ENCODE measurements around the gene MEF2D. TPM values are rescaled to one million over a fixed set of nuclear protein-coding genes. Genes with fewer than 3 reads are reported as not detected.

Gene MEF2D
- total RNA-seq, 1 experiment from 2014 or later: 18.7 TPM

- H2AK5ac ChIP-seq (ENCODE audit: insufficient read length, low read length): no peak overlapping the region
- no peak overlapping the region for H3K4ac ChIP-seq (ENCODE audit: low read depth, low read length)
- H3K18ac ChIP-seq (ENCODE audit: insufficient read length, low read depth, low read length): no peak overlapping the region
- H2BK20ac ChIP-seq (ENCODE audit: low read depth, low read length, poor library complexity, severe bottlenecking): no peak overlapping the region
- no CpG with 5 or more reads among the region's 6 CpGs for WGBS (ENCODE audit: extremely low coverage, insufficient read length, low lambda C conversion rate)
- Mint-ChIP-seq H3K27ac (no peak overlapping the region), H3K4me3 (no peak overlapping the region), H3K9me3 (no peaks in the 10 kb centered on the region; a peak in 1 of 5 replicates), H3K36me3 (ENCODE audit: insufficient read depth in 1 of 3, low read depth in 3 of 3) (no peaks in the 10 kb centered on the region), H3K27me3 (ENCODE audit: low read depth) (peaks cover 62% of the 10 kb centered on the region), H3K4me1 (peaks cover 23 to 32% of the 10 kb centered on the region in 2 experiments)
- H2BK12ac ChIP-seq (ENCODE audit: insufficient read length, low read depth, low read length): no peak overlapping the region
- H2AFZ ChIP-seq (ENCODE audit: low read length): no peak overlapping the region
- H3K27me3 ChIP-seq (ENCODE audit: insufficient read depth, low read length): peaks cover 49% of the 10 kb centered on the region
- no peak overlapping the region for H3K23ac ChIP-seq (ENCODE audit: insufficient read length, low read depth, low read length)
- H2BK5ac ChIP-seq (ENCODE audit: insufficient read length, low read length): no peak overlapping the region
- H2BK120ac ChIP-seq (ENCODE audit: low read depth, low read length, poor library complexity, severe bottlenecking): no peak overlapping the region
- H3K9me3 ChIP-seq (ENCODE audit: control insufficient read depth, low read depth, low read length): no peaks in the 10 kb centered on the region
- no peak overlapping the region for H4K5ac ChIP-seq (ENCODE audit: insufficient read length, low read depth, low read length)
- no peaks in the 10 kb centered on the region for H3K23me2 ChIP-seq (ENCODE audit: insufficient read length, low read depth, low read length, poor library complexity, severe bottlenecking)
- no peak overlapping the region for H3T11ph ChIP-seq (ENCODE audit: low read length)
- H4K8ac ChIP-seq (replicated peaks; ENCODE audit: insufficient read length, low read depth, low read length): no peak overlapping the region
- H4K20me1 ChIP-seq (ENCODE audit: control insufficient read depth, insufficient read depth, insufficient read length): no peaks in the 10 kb centered on the region
- no peak overlapping the region for H3K4me2 ChIP-seq (ENCODE audit: insufficient read depth, insufficient read length, low read length)
- H3K9ac ChIP-seq (ENCODE audit: extremely low read depth, insufficient read length, low read length): no peak overlapping the region
- no peak for TF ChIP-seq CTCF (conservative IDR thresholded peaks at IDR 0.05)
- no peaks in the 10 kb centered on the region for H3K79me2 ChIP-seq (ENCODE audit: insufficient read depth, low read length)
- H3K4me1 ChIP-seq (ENCODE audit: insufficient read depth, low read length): no peaks in the 10 kb centered on the region; the same call in 1 of the 2 replicates
- no peak overlapping the region for H3K56ac ChIP-seq (ENCODE audit: insufficient read length, low read depth, low read length)
- no peaks in the 10 kb centered on the region for H3K79me1 ChIP-seq (ENCODE audit: insufficient read depth, low read depth, low read length, poor library complexity, severe bottlenecking)
- H3K27ac ChIP-seq (ENCODE audit: insufficient read length, low read depth, low read length): no peak overlapping the region
- H2BK15ac ChIP-seq (ENCODE audit: low read depth, low read length): peak overlapping the region; percentile 96; the same call in 1 of the 2 replicates
- no peak for DNase-seq
- H4K91ac ChIP-seq (ENCODE audit: insufficient read length, low read depth, low read length): no peak overlapping the region
- H3K14ac ChIP-seq (ENCODE audit: insufficient read depth, low read length): no peak overlapping the region
Measured at GRCh38 chr1:156443286-156443685, 57.3 kb downstream of the MEF2D start.
